Measurements from ENCODE around the gene ATAD1. TPM values are rescaled to one million over a fixed set of nuclear protein-coding genes. Genes with fewer than 3 reads are reported as not detected.

ATAD1 gene
- total RNA-seq, 1 donor from 2014 or later, result 48.0 TPM

GRCh38 chr10:87827681-87828080, 9.7 kb upstream of the ATAD1 start:
- Histone ChIP-seq H3K36me3 (ENCODE audit: control insufficient read depth, insufficient read depth, low read length) (no peaks in the 10 kb centered on the region), H3K4me3 (ENCODE audit: low read depth, low read length) (no peak overlapping the region), H3K27me3 (ENCODE audit: control insufficient read depth, insufficient read depth, low read length) (no peaks in the 10 kb centered on the region)
- DNase-seq (ENCODE audit: low read depth), result no peak
- no peak for TF ChIP-seq CTCF (IDR thresholded peaks at IDR 0.05; ENCODE audit: insufficient read depth, low read length, poor library complexity, severe bottlenecking)

DNA sequence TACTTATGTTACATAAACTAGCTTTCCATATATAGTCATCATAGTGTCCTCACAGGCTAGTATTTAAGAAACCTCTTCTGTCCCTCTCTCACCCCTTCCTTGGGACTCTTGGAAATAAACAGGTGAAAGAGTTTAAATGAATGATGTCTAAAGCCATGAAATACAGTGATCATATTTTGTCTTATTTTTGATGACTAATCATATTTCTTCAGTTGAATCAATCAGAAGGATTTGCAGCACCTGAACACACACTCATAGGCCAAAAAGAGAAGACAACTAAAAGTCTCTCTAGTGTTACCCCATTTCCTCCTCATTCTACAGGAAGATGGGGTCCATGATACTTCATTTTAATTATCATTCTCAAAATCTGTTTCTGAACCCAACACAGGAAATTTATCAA, 8.6 kb upstream of the ATAD1 start:
- no peak for TF ChIP-seq CTCF (IDR thresholded peaks at IDR 0.05; ENCODE audit: insufficient read depth, low read length, poor library complexity, severe bottlenecking)
- no peaks in the 10 kb centered on the region for H3K36me3 ChIP-seq (ENCODE audit: control insufficient read depth, insufficient read depth, low read length)
- H3K27me3 ChIP-seq (ENCODE audit: control insufficient read depth, insufficient read depth, low read length), result no peaks in the 10 kb centered on the region
- H3K4me3 ChIP-seq (ENCODE audit: low read depth, low read length), result no peak overlapping the region
- no peak for DNase-seq (ENCODE audit: low read depth)

DNA sequence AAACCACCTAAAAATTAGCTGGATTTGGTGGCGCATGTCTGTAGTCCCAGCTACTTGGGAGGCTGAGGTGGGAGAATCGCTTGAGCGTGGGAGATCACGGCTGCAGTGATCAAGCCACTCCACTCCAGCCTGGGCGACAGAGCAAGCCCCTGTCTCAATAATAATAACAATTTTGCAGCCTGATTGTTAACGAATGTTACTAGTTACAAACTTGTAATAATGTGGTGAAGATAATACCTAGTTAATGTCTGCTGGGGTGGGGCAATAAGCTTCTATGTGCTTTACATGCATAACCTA, 1.2 kb upstream of the ATAD1 start:
- no peak overlapping the region for H3K4me3 ChIP-seq (ENCODE audit: low read depth, low read length)
- H3K27me3 ChIP-seq (ENCODE audit: control insufficient read depth, insufficient read depth, low read length), result no peaks in the 10 kb centered on the region
- H3K36me3 ChIP-seq (ENCODE audit: control insufficient read depth, insufficient read depth, low read length), result no peaks in the 10 kb centered on the region
- no peak for DNase-seq (ENCODE audit: low read depth)
- no peak for TF ChIP-seq CTCF (IDR thresholded peaks at IDR 0.05; ENCODE audit: insufficient read depth, low read length, poor library complexity, severe bottlenecking)

GRCh38 chr10:87818505-87819288, 671 bp upstream of the ATAD1 start:
- DNase-seq (ENCODE audit: low read depth), result no peak
- TF ChIP-seq CTCF (IDR thresholded peaks at IDR 0.05; ENCODE audit: insufficient read depth, low read length, poor library complexity, severe bottlenecking), result peak; percentile 22
- Histone ChIP-seq H3K36me3 (ENCODE audit: control insufficient read depth, insufficient read depth, low read length) (no peaks in the 10 kb centered on the region), H3K4me3 (ENCODE audit: low read depth, low read length) (peak overlapping the region; percentile 76), H3K27me3 (ENCODE audit: control insufficient read depth, insufficient read depth, low read length) (no peaks in the 10 kb centered on the region)

DNA sequence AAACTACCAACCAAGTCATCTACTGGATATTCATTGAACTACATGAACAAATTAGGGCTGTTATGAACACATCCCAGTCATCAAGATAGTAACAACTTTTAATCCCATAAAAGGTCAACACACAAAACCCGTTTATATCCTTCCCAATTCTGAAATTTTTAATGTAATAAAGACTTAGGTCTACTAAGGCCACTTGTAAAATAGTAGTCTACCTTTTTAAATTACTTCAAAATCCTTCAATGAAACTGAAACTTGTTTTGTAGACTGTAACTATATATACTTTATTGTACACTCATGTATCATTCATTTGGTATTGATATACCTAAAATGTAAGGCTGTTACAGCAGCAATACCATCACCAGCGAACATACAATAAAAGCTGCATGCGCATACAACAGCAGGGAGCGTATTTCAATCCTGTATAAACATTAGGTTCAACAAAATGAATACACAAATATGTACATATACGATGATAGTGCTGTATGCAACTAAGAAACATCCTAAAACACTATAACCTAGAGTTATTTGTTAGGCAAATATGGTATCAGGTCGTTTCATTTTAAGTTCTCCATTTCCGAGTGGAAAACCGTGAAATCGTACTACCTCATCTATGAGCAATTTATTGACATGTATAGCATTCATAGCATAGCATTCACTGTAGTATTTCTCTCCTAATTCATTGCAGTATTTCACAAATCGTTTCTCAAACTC, 973 bp downstream of the ATAD1 start:
- no peak for TF ChIP-seq CTCF (IDR thresholded peaks at IDR 0.05; ENCODE audit: insufficient read depth, low read length, poor library complexity, severe bottlenecking)
- H3K36me3 ChIP-seq (ENCODE audit: control insufficient read depth, insufficient read depth, low read length), result no peaks in the 10 kb centered on the region
- no peaks in the 10 kb centered on the region for H3K27me3 ChIP-seq (ENCODE audit: control insufficient read depth, insufficient read depth, low read length)
- peak overlapping the region; percentile 76 for H3K4me3 ChIP-seq (ENCODE audit: low read depth, low read length)
- DNase-seq (ENCODE audit: low read depth), result no peak

Measured in kidney epithelial cell (primary cell).